ENCODE data around the gene WNK4. TPM values are rescaled to one million over a fixed set of nuclear protein-coding genes. Genes with fewer than 3 reads are reported as not detected.
"Not testable (repeated sequence)": the region's sequence is repeated elsewhere in the genome, so short reads cannot be mapped to it uniquely, and the experiment has no call there.

WNK4 gene
- 0.10 and 0.29 TPM in 2 replicates for total RNA-seq

DNA sequence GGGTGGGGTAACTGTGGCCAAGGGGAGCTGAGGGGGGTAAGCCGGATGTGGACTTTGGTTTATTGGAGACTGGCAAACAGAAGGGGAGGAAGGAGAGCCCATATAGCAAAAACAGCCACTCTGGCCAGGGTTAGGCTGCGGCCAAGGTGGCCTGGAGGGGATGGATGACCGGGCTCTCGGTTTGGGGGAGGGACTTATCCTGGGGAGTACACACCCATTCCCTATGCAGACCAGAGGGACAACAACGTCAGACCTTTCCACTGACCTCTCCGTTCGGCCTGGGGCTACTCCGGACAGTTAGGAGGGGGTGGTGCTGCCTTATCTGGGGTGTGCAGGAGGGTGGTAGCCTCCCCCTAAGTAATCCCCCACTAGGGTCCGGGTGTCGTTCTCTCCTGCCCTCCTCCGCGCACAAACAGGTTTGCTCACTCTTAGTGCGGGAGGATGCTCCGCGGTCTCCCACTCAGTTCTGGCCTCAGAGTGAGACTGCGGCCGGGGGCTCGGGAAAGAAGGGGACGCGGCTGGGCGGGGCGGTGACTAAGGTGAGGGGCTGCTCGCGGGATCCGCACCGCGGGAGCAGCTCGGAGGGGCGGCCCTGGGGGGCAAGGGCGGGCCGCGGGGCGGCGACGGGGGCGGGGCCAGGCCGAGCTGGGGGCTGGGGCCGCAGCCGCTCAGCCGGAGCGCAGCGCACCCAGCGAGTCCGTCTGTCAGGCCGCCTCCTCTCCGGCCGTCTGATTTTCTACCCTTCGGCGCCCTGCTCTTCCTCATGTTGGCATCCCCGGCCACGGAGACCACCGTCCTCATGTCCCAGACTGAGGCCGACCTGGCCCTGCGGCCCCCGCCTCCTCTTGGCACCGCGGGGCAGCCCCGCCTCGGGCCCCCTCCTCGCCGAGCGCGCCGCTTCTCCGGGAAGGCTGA lies at the start of gene WNK4:
TSS of gene WNK4 (plus strand) at position 675 of the 915 bp plus-strand sequence. CDS start at position 764, 89 bp downstream.
- DNase-seq (no peak), ATAC-seq (ENCODE audit: low read depth) (peak; percentile 40)
- CTCF ChIA-PET = no interaction called here
- peaks cover 27% of the 10 kb centered on the region for H3K4me1 Mint-ChIP-seq
- no peaks in the 10 kb centered on the region for H3K9me3 Mint-ChIP-seq
- H3K27ac Mint-ChIP-seq = no peak within 1 kb of the TSS
- intact Hi-C loops (cut with micrococcal nuclease) = no loop called here
- TF ChIP-seq, protein P1, sequence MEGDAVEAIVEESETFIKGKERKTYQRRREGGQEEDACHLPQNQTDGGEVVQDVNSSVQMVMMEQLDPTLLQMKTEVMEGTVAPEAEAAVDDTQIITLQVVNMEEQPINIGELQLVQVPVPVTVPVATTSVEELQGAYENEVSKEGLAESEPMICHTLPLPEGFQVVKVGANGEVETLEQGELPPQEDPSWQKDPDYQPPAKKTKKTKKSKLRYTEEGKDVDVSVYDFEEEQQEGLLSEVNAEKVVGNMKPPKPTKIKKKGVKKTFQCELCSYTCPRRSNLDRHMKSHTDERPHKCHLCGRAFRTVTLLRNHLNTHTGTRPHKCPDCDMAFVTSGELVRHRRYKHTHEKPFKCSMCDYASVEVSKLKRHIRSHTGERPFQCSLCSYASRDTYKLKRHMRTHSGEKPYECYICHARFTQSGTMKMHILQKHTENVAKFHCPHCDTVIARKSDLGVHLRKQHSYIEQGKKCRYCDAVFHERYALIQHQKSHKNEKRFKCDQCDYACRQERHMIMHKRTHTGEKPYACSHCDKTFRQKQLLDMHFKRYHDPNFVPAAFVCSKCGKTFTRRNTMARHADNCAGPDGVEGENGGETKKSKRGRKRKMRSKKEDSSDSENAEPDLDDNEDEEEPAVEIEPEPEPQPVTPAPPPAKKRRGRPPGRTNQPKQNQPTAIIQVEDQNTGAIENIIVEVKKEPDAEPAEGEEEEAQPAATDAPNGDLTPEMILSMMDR (IDR thresholded peaks at IDR 0.05) = no peak
- H3K36me3 Mint-ChIP-seq (ENCODE audit: low read depth) = peaks cover 41% of the 10 kb centered on the region
- POLR2A ChIA-PET = interaction anchor here (1.3 kb wide), 1 partner anchor 44 kb away, joined by 5 read pairs; the partner anchor contains the start of gene BECN1
- peaks cover 34% of the 10 kb centered on the region for H3K27me3 Mint-ChIP-seq
- H3K4me3 Mint-ChIP-seq = peak within 1 kb of the TSS; percentile 15

DNA sequence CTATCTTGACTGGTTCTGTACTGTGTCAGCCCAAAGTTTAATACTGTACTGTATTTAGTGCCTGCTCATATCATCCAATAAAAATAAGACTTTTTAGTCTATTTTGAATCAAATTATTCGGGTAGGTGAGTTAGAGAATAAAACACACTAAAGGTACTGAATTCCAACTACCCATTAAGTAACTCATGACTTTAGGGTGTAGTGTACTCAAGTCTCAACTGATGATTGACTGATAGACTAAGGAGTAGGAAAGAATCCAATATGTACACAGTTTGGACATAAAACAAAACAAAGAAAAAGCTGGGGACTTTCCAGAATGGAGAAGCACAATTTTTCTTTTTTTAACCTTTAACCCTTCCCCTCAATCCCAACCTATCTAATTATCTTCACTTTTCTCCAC lies 39.7 kb upstream of the WNK4 start:
- Mint-ChIP-seq H3K4me3 (no peak overlapping the region), H3K27me3 (no peaks in the 10 kb centered on the region), H3K36me3 (ENCODE audit: low read depth) (peaks cover 15% of the 10 kb centered on the region), H3K4me1 (peaks cover 34% of the 10 kb centered on the region), H3K27ac (no peak overlapping the region), H3K9me3 (no peaks in the 10 kb centered on the region)
- CTCF ChIA-PET = no interaction called here
- ATAC-seq (ENCODE audit: low read depth) (no peak), DNase-seq (no peak)
- POLR2A ChIA-PET = no interaction called here
- TF ChIP-seq, protein P1 (IDR thresholded peaks at IDR 0.05) = no peak
- intact Hi-C loops (cut with micrococcal nuclease) = loop anchor here (5.0 to 10.0 kb wide), 2 partner anchors 82 to 244 kb away; partner anchors contain the start of genes BECN1, PTGES3L and RUNDC1

DNA sequence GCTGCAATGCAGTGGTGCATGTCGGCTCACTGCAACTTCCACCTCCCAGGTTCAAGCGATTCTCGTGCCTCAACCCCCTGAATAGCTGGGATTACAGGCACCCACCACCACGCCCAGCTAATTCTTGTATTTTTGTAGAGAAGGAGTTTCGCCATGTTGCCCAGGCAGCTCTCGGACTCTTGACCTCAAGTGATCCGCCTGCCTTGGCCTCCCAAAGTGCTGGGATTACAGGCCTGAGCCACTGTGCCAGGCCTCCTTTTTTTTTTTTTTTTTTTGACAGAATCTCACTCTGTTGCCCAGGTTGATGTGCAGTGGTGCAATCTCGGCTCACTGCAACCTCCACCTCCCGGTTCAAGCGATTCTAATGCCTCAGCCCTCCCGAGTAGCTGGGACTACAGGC lies 37.5 kb upstream of the WNK4 start:
- peaks cover 28% of the 10 kb centered on the region for H3K4me1 Mint-ChIP-seq
- H3K27me3 Mint-ChIP-seq; ATAC-seq (ENCODE audit: low read depth); DNase-seq; H3K9me3 Mint-ChIP-seq: not testable (repeated sequence)
- ChIA-PET POLR2A (interaction anchor here (0.6 to 2.2 kb wide), 11 partner anchors 9 to 394 kb away, joined by 3 to 10 read pairs (median 4); partner anchors contain the start of gene BECN1), CTCF (interaction anchor here (1.3 to 1.7 kb wide), 2 partner anchors 19 to 31 kb away, joined by 3 to 6 read pairs; partner anchors contain the start of genes RAMP2 and VPS25)
- H3K36me3 Mint-ChIP-seq (ENCODE audit: low read depth) = peaks cover 10% of the 10 kb centered on the region
- intact Hi-C loops (cut with micrococcal nuclease) = loop anchor here (5.0 to 10.0 kb wide), 2 partner anchors 79 to 242 kb away; partner anchors contain the start of genes BECN1, PTGES3L and RUNDC1
- H3K27ac Mint-ChIP-seq = peak overlapping the region; percentile 61
- peak overlapping the region; percentile 46 for H3K4me3 Mint-ChIP-seq

DNA sequence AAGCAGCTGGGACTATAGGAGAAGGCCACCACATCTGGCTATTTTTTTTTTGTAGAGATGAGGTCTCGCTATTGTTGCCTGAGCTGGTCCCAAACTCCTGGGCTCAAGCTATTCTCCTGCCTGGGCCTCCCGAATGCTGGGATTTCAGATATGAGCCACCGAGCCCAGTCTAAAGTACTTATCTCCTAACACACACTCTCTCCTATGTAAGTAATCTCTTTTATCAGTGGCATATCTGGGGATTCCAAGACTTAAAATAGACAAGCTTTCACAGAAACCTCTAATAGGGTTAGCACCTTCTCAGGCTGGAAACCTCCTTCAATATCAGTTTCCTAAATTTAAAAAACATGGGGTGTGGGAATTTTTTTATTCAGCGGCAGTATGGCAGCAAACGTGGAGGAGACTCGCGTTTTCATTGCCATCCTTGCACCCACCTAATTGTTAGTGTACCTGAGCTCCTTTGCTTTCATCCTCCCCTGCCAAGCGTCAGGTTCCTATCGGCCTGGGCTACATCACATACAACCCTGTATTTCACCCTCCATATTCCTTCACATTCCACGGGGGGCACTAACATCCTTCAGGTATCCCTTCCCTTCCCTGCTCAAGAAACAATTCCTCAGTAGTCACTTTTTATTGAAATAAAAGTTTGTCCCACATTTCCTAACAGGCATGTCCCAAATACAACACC lies 36.7 kb upstream of the WNK4 start:
- intact Hi-C loops (cut with micrococcal nuclease) = loop anchor here (1.0 to 10.0 kb wide), 4 partner anchors 20 to 241 kb away; partner anchors contain the start of genes BECN1, PTGES3L, RUNDC1 and VPS25
- CTCF ChIA-PET = interaction anchor here (1.1 to 1.7 kb wide), 4 partner anchors 18 to 34 kb away, joined by 3 to 6 read pairs (median 4); partner anchors contain the start of genes RAMP2 and VPS25
- peaks cover 10% of the 10 kb centered on the region for H3K36me3 Mint-ChIP-seq (ENCODE audit: low read depth)
- H3K27ac Mint-ChIP-seq = peak overlapping the region; percentile 96
- ATAC-seq (ENCODE audit: low read depth) (no peak), DNase-seq (no peak)
- peaks cover 4% of the 10 kb centered on the region for H3K27me3 Mint-ChIP-seq
- peak overlapping the region; percentile 96 for H3K4me3 Mint-ChIP-seq
- no peaks in the 10 kb centered on the region for H3K9me3 Mint-ChIP-seq
- TF ChIP-seq, protein P1 (IDR thresholded peaks at IDR 0.05) = no peak
- POLR2A ChIA-PET = interaction anchor here (0.5 to 2.2 kb wide), 16 partner anchors 10 to 1442 kb away, joined by 3 to 12 read pairs (median 4); partner anchors contain the start of genes BECN1, RETREG3, TUBG1 and VPS25
- peaks cover 28% of the 10 kb centered on the region for H3K4me1 Mint-ChIP-seq

DNA sequence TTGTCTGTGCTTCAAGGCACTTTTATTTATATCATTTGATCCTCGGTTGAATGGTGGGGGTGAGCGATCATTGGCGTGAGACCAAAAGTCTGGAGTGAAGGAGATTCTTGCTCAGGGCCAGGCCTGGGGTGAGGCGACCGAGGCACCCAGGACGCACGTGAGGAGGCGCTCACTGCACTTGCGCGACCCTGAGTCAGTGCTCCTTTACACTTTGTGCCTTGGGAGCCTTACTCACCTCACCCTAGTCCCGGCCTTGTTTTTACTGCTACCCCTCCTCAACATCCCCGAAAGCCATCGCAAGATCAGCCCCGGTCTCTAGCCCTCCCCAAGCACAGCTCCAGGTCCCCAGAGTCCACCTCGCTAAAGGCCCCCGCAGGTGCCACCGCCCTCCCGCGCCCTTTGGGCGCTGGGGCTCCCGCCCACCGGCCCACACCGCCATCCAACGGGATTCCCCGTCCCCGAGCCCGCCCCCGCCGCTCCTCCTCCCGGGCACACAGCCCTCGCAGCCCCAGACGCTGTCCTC lies 36.1 kb upstream of the WNK4 start:
- TF ChIP-seq, protein P1 (IDR thresholded peaks at IDR 0.05) = no peak
- Mint-ChIP-seq H3K27ac (peak overlapping the region; percentile 96), H3K27me3 (peaks cover 10% of the 10 kb centered on the region), H3K4me3 (peak overlapping the region; percentile 96), H3K4me1 (peaks cover 28% of the 10 kb centered on the region), H3K9me3 (no peaks in the 10 kb centered on the region), H3K36me3 (ENCODE audit: low read depth) (peaks cover 10% of the 10 kb centered on the region)
- no peak for DNase-seq
- ChIA-PET CTCF (interaction anchor here (1.1 to 1.7 kb wide), 3 partner anchors 19 to 34 kb away, joined by 3 to 6 read pairs (median 4); partner anchors contain the start of gene VPS25), POLR2A (interaction anchor here (0.5 to 2.2 kb wide), 9 partner anchors 11 to 166 kb away, joined by 3 to 12 read pairs (median 4); partner anchors contain the start of genes BECN1, RETREG3, TUBG1 and VPS25)
- peak; percentile 73 for ATAC-seq (ENCODE audit: low read depth)
- intact Hi-C loops (cut with micrococcal nuclease) = loop anchor here (1.0 to 10.0 kb wide), 4 partner anchors 19 to 240 kb away; partner anchors contain the start of genes BECN1, PTGES3L, RUNDC1 and VPS25
